ENCODE results near the gene TAGLN. TPM values are rescaled to one million over a fixed set of nuclear protein-coding genes. Genes with fewer than 3 reads are reported as not detected.

Gene TAGLN
- total and polyA plus RNA-seq, 9 of the 15 experiments (the other 6 are each of a cell fraction or from before 2014, with no cell fraction given), result 0.21 to 4.9 (median 1.1) TPM

DNA sequence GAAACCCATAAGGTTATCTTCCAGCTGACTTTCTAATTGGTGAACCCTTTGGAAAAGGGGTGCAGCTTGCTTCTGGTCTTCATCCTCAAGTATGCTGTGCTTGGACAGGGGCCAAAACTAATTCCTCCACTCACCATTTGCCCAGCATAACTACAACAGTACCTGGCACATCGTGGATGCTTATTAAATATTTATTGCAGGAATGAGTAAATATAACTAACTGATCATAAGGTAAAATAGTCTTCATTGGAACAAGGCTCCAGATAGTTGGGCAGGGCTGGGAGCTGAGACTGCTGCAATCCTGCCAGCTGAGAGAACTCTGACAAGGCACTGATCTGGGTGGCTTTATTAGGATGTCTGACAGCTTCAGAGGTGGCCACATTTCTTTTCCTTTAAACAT lies 23.0 kb upstream of the TAGLN start:
- DNase-seq (ENCODE audit: extremely low read depth in 1 of 4, low spot score in 3 of 4) (no peak), ATAC-seq (no peak), FAIRE-seq (no peak)
- POLR2A ChIA-PET, result interaction anchor here (1.1 kb wide), 1 partner anchor 22 kb away, joined by 3 read pairs; no protein-coding TSS in a partner anchor
- no peak overlapping the region for H3K4me3 ChIP-seq
- CTCF ChIA-PET (ENCODE audit: low intra/inter-chr PET ratio), result no interaction called here
- peaks cover 18% of the 10 kb centered on the region for H3K79me2 ChIP-seq (ENCODE audit: control insufficient read depth, insufficient read depth, low read length)
- intact Hi-C loops (cut with micrococcal nuclease), result no loop called here
- H4K20me1 ChIP-seq (replicated peaks; ENCODE audit: control insufficient read depth, insufficient read depth, low read length), result peaks cover 14% of the 10 kb centered on the region; the same call in 1 of the 2 replicates
- no peak overlapping the region for H3K4me2 ChIP-seq (ENCODE audit: insufficient read depth, low read length)
- H3K9ac ChIP-seq (ENCODE audit: insufficient read depth in 1 of 2, low read depth in 2 of 2, low read length in 2 of 2), result no peak overlapping the region
- peaks cover 51 to 56% of the 10 kb centered on the region in 2 experiments for H3K4me1 ChIP-seq (replicated peaks in 1 of 2; ENCODE audit: control insufficient read depth in 2 of 2, insufficient read depth in 2 of 2, low read length in 2 of 2)
- no peak overlapping the region for H3K27ac ChIP-seq (ENCODE audit: extremely low read depth, low read depth, low read length)
- no peak overlapping the region for H2AFZ ChIP-seq (ENCODE audit: low read depth, low read length)
- no peaks in the 10 kb centered on the region for H3K9me3 ChIP-seq (replicated peaks; ENCODE audit: control insufficient read depth, insufficient read depth, low read depth, low read length)
- TF ChIP-seq, protein P1, sequence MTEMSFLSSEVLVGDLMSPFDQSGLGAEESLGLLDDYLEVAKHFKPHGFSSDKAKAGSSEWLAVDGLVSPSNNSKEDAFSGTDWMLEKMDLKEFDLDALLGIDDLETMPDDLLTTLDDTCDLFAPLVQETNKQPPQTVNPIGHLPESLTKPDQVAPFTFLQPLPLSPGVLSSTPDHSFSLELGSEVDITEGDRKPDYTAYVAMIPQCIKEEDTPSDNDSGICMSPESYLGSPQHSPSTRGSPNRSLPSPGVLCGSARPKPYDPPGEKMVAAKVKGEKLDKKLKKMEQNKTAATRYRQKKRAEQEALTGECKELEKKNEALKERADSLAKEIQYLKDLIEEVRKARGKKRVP (CRISPR knock-in tag; IDR thresholded peaks at IDR 0.05), result no peak
- TF ChIP-seq, protein P2, sequence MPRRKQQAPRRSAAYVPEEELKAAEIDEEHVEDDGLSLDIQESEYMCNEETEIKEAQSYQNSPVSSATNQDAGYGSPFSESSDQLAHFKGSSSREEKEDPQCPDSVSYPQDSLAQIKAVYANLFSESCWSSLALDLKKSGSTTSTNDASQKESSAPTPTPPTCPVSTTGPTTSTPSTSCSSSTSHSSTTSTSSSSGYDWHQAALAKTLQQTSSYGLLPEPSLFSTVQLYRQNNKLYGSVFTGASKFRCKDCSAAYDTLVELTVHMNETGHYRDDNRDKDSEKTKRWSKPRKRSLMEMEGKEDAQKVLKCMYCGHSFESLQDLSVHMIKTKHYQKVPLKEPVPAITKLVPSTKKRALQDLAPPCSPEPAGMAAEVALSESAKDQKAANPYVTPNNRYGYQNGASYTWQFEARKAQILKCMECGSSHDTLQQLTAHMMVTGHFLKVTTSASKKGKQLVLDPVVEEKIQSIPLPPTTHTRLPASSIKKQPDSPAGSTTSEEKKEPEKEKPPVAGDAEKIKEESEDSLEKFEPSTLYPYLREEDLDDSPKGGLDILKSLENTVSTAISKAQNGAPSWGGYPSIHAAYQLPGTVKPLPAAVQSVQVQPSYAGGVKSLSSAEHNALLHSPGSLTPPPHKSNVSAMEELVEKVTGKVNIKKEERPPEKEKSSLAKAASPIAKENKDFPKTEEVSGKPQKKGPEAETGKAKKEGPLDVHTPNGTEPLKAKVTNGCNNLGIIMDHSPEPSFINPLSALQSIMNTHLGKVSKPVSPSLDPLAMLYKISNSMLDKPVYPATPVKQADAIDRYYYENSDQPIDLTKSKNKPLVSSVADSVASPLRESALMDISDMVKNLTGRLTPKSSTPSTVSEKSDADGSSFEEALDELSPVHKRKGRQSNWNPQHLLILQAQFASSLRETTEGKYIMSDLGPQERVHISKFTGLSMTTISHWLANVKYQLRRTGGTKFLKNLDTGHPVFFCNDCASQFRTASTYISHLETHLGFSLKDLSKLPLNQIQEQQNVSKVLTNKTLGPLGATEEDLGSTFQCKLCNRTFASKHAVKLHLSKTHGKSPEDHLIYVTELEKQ (CRISPR knock-in tag; IDR thresholded peaks at IDR 0.05), result no peak
- TF ChIP-seq MTF1 (CRISPR knock-in tag; IDR thresholded peaks at IDR 0.05; ENCODE audit: borderline replicate concordance) (no peak), ZNF184 (CRISPR knock-in tag; IDR thresholded peaks at IDR 0.05) (no peak), NFIC (IDR thresholded peaks at IDR 0.05) (peak; percentile 36; the same call in 1 of the 2 replicates)
- TF ChIP-seq, protein P3, sequence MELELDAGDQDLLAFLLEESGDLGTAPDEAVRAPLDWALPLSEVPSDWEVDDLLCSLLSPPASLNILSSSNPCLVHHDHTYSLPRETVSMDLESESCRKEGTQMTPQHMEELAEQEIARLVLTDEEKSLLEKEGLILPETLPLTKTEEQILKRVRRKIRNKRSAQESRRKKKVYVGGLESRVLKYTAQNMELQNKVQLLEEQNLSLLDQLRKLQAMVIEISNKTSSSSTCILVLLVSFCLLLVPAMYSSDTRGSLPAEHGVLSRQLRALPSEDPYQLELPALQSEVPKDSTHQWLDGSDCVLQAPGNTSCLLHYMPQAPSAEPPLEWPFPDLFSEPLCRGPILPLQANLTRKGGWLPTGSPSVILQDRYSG (tag; conservative IDR thresholded peaks at IDR 0.05; ENCODE audit: low read depth), result no peak
- peaks cover 10% of the 10 kb centered on the region; the same call in 1 of the 3 replicates for H3K36me3 ChIP-seq (ENCODE audit: control insufficient read depth, insufficient read depth, low read length)
- H3K27me3 ChIP-seq (ENCODE audit: control insufficient read depth in 2 of 2, insufficient read depth in 2 of 2, low read length in 2 of 2), result no peaks in the 10 kb centered on the region
- BruUV-seq (replicated peaks), result no TSS peak
- H3K9me1 ChIP-seq (ENCODE audit: control insufficient read depth, insufficient read depth, low read length), result no peaks in the 10 kb centered on the region
- in situ Hi-C loops (cut with MboI), result no loop called here
- WGBS (ENCODE audit: insufficient coverage, low coverage, missing lambda C conversion rate), result 84% methylated on average over 1 of the region's 1 CpG

All from K562 (cell line).